Epithelial cell of esophagus (primary cell): ENCODE measurements around the gene KIAA0825.

Source experiments
- DNase-seq: peaks from one replicate; pipeline ENCODE4 v3.0.0; 2010; ENCODE audit warnings: low read depth
- H3K4me3 ChIP-seq: 2 replicates; pipeline ENCODE4 v1.5.1; 2011; ENCODE audit warnings: mild to moderate bottlenecking, low read length, control low read depth
- TF ChIP-seq, protein P1 (sequence below): IDR thresholded peaks from 2 replicates; pipeline ENCODE4 v1.5.1; 2011; ENCODE audit warnings: low read depth, mild to moderate bottlenecking, low read length, control low read depth, inconsistent platforms; ENCODE audit not compliant: insufficient read depth; ENCODE audit errors: missing control alignments

The KIAA0825 gene

DNA sequence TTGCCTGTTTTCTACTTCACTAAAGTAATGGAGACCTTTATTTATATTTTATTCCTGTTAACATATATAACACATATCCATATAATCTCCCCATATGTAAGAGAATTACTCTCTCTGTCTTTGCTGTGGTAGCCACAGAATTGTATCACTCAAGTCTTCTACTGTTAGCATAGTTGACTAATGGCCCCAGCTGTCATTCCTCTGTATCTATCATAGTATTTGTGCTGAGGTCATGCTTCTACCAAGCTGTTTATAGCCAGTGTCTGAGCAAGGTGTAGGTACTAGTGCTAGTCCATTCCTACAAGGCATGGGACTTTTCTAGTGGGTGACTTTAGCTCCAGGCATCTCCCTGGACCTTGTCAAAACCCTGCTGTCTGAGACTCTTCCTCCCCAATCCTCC lies 244.1 kb downstream of the KIAA0825 start:
- TF ChIP-seq, protein P1, sequence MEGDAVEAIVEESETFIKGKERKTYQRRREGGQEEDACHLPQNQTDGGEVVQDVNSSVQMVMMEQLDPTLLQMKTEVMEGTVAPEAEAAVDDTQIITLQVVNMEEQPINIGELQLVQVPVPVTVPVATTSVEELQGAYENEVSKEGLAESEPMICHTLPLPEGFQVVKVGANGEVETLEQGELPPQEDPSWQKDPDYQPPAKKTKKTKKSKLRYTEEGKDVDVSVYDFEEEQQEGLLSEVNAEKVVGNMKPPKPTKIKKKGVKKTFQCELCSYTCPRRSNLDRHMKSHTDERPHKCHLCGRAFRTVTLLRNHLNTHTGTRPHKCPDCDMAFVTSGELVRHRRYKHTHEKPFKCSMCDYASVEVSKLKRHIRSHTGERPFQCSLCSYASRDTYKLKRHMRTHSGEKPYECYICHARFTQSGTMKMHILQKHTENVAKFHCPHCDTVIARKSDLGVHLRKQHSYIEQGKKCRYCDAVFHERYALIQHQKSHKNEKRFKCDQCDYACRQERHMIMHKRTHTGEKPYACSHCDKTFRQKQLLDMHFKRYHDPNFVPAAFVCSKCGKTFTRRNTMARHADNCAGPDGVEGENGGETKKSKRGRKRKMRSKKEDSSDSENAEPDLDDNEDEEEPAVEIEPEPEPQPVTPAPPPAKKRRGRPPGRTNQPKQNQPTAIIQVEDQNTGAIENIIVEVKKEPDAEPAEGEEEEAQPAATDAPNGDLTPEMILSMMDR: no peak
- H3K4me3 ChIP-seq: no peak overlapping the region
- peak; percentile 13 for DNase-seq

DNA sequence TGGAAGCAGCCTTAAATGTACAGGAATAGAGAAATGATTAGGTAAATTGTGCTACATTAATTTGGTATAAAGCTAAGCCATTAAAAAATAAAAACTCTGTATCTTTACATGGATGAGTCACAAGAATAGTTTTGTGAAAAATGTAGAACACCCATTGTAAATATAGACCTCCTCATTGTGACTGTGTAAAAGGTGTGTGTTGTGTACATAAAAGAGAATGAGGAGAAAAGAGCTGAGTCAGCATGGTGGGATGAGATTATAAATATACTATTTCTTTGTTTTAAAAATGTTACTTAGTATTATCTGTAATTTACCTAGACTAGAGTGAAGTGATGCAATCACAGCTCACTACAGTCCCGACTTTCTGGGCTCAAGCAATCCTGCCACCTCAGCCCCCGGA lies 250.5 kb downstream of the KIAA0825 start:
- DNase-seq: peak; percentile 56
- no peak overlapping the region for H3K4me3 ChIP-seq
- TF ChIP-seq, protein P1: no peak

DNA sequence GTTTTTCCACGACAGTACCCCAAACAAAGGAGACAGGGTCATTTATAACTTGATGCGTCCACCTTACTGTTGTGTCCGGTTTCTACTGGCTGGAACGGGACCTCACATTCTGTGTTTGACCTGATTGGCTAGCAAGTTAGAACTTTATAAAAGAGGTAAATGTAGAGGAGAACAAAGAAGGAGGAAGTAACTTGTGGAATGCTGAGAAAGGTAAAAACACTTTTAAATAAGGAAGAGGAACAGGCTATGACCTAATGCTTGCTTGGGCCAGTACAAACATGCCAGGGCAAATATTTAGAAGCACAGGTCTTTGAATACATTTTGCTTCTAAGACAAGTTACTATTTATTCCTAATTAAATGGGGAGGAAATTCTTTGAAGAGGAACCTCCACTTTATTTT lies 251.6 kb downstream of the KIAA0825 start:
- TF ChIP-seq, protein P1: no peak
- DNase-seq: peak; percentile 86
- H3K4me3 ChIP-seq: no peak overlapping the region

DNA sequence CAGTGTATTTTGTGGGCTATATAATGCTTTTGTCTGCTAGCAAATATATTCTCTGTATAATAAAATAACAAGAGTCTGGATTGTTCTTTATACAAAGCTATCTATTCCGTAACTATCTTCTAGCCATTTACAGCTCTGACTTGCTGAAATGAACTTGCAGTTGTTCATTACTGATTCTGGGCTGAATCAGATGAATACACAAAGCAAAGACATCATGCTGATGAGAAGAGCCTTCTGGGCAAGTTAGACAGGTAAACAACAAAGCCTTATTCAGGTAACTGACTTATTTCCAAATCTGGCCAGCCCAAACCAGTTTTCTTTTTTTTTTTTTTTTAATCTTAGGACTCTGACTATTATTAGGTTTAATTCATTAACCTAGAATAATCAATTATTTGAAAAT lies 255.5 kb downstream of the KIAA0825 start:
- H3K4me3 ChIP-seq: no peak overlapping the region
- TF ChIP-seq, protein P1: no peak
- DNase-seq: peak; percentile 90

DNA sequence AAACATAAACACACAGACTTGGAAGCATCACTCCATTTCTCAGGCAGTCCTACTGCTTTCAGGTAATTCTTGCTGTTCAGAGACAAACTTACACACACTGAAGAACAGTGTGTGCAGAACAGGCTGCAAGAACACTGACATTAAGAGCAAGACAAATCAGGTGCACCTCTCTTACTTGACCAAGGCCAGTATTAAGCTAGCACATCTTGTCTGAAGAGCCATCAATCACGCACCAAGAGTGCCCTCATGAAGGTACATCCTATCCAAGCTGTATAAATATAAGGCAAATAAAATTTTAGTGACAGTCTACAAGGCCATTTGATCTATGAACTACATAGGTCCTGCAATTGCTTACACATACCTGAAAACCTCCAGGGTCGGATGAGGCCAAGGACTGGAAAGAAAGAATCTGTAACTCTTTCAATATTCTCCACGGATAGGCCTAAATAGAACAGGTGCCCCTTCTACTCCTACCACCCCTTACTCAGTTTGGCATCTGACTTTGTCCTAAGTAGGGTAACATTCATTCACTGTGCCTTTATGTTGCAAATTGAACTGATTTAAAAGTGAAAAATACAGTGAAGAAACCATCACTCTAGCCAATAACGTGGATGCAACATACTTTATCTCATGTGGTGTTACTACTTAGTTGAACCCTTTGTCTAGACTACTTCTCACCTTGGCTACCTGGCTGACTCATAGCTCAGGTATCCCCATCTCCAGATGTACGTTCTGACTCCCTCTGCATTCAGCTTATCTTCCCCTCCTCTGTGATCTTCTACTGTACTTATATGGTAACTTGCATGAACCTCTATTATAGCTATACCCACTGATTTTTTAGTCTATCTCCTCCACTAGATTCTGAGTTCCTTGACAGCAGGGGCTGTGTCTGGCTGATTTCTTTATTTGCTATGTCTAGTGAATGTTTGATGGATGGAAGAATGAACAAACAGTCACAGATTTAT lies 256.3 kb downstream of the KIAA0825 start:
- TF ChIP-seq, protein P1: no peak
- DNase-seq: peak; percentile 86
- no peak overlapping the region for H3K4me3 ChIP-seq

DNA sequence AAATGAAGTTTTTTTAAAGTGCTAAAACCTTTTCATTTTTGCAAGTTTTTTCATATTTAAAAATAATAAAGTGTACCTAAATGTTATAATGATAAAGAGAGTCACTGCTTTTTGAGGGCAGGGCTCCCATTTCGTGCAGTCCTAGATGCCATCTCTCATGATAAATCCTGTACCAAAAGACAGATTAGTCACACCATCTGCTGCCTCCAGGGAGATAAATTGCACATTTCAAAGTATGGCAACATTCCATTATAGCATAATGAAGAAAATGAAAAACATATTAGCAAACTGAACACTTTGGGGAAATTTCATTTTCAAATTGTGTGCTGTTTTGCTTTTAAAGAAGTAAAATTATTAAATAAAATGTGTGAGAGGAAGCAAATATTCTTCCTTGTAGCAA lies 257.2 kb downstream of the KIAA0825 start:
- TF ChIP-seq, protein P1: no peak
- peak; percentile 29 for DNase-seq
- H3K4me3 ChIP-seq: no peak overlapping the region

DNA sequence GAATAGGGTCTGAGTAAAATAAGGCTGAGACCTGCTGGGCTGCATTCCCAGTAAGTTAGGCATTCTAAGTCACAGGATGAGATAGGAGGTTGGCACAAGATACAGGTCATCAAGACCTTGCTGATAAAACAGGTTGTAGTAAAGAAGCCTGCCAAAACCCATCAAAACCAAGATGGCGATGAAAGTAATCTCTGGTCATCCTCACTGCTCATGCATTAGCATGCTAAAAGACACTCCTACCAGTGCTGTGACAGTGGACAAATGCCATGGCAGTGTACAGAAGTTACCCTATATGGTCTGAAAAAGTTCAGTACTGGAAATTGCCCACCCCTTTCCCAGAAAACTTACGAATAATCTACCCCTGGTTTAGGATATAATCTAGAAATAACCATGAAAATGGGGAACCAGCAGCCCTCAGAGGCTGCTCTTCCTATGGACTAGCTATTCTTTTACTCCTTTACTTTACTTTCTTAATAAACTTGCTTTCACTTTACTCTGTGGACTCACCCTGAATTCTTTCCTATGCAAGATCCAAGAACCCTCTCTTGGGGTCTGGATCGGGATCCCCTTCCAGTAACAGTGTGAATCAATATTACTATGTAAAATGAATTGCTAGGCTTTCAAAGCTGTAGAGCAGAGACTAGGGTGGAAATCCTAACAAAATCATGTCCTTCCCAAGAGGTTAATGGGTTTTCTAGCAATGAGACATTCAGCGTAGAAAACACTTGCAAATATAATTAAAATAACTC lies 257.8 kb downstream of the KIAA0825 start:
- TF ChIP-seq, protein P1: no peak
- DNase-seq: no peak
- H3K4me3 ChIP-seq: no peak overlapping the region
